HepG2 (cell line): ENCODE measurements around the gene C1QTNF1. TPM values are rescaled to one million over a fixed set of nuclear protein-coding genes. Genes with fewer than 3 reads are reported as not detected.
A peak's percentile ranks its signal among the peaks of the same experiment; 100 is the strongest.

Experiments used
- AGO1 ChIP-seq: fragments of 200-400 bp; formaldehyde crosslinking; IDR thresholded peaks from 2 replicates; pipeline ENCODE4 v1.6.1; 2017; ENCODE audit warnings: mild to moderate bottlenecking, low read depth, low read length, moderate library complexity; ENCODE audit not compliant: poor library complexity, severe bottlenecking
- DPF2 ChIP-seq: sonication (generic); formaldehyde crosslinking; IDR thresholded peaks from 2 replicates; pipeline ENCODE4 v1.4.0; 2020; ENCODE audit warnings: mild to moderate bottlenecking, low read depth, missing genetic modification reagents, borderline replicate concordance
- EP300 ChIP-seq, 3 experiments: sonication (generic) in 1 of 3; formaldehyde crosslinking in 1 of 3; IDR thresholded peaks; 2 replicates each; pipeline versions ENCODE4 v1.5.1 to v1.6.1; 2011 to 2020; ENCODE audit warnings: low read depth in 2 of 3, low read length in 2 of 3, borderline replicate concordance in 1 of 3, improper control_type of control experiment in 1 of 3, mild to moderate bottlenecking in 1 of 3, missing genetic modification reagents in 1 of 3, moderate library complexity in 1 of 3
- FOXO1 ChIP-seq: sonication (generic); formaldehyde crosslinking; IDR thresholded peaks from 2 replicates; pipeline ENCODE4 v1.4.0; 2020; ENCODE audit warnings: missing genetic modification reagents
- FOXP1 ChIP-seq, 2 experiments: fragments of 450-650 bp in 1 of 2; IDR thresholded peaks; 2 replicates each; pipeline ENCODE4 v1.6.1; 2017 to 2018; ENCODE audit warnings: antibody characterized with exemption in 1 of 2
- HOXA7 ChIP-seq: sonication (generic); formaldehyde crosslinking; IDR thresholded peaks from 2 replicates; pipeline ENCODE4 v1.8.1; 2022; ENCODE audit warnings: mild to moderate bottlenecking, missing genetic modification reagents, moderate library complexity
- MTF2 ChIP-seq: sonication (generic); formaldehyde crosslinking; IDR thresholded peaks from 2 replicates; pipeline ENCODE4 v1.5.0; 2020; ENCODE audit warnings: missing genetic modification reagents, borderline replicate concordance
- PATZ1 ChIP-seq: sonication (generic); formaldehyde crosslinking; IDR thresholded peaks from 2 replicates; pipeline ENCODE4 v1.4.0; 2020; ENCODE audit warnings: missing genetic modification reagents
- SAP130 ChIP-seq: IDR thresholded peaks from 2 replicates; pipeline ENCODE4 v1.6.1; 2016; ENCODE audit warnings: low read depth
- SKIL ChIP-seq: sonication (generic); formaldehyde crosslinking; IDR thresholded peaks from 2 replicates; pipeline ENCODE4 v1.8.0; 2022; ENCODE audit warnings: missing genetic modification reagents, mild to moderate bottlenecking, moderate library complexity, borderline replicate concordance
- TARDBP ChIP-seq: sonication (generic); formaldehyde crosslinking; IDR thresholded peaks from 2 replicates; pipeline ENCODE4 v1.8.0; 2022; ENCODE audit warnings: mild to moderate bottlenecking, missing genetic modification reagents
- ZMYM3 ChIP-seq: sonication (generic); formaldehyde crosslinking; IDR thresholded peaks from 2 replicates; pipeline ENCODE4 v1.5.1; 2020; ENCODE audit warnings: mild to moderate bottlenecking, missing genetic modification reagents
- ZNF253 ChIP-seq: sonication (generic); formaldehyde crosslinking; IDR thresholded peaks from 2 replicates; pipeline ENCODE4 v1.8.0; 2022; ENCODE audit warnings: mild to moderate bottlenecking, missing genetic modification reagents, borderline replicate concordance
- ZNF329 ChIP-seq: sonication (generic); formaldehyde crosslinking; IDR thresholded peaks from 2 replicates; pipeline ENCODE4 v1.9.0; 2021; ENCODE audit warnings: low read depth, mild to moderate bottlenecking, missing genetic modification reagents
- ZNF343 ChIP-seq: sonication (generic); formaldehyde crosslinking; IDR thresholded peaks from 2 replicates; pipeline ENCODE4 v1.4.0; 2020; ENCODE audit warnings: mild to moderate bottlenecking, missing genetic modification reagents
- ZNF414 ChIP-seq: sonication (generic); formaldehyde crosslinking; IDR thresholded peaks from 2 replicates; pipeline ENCODE4 v1.5.0; 2020; ENCODE audit warnings: missing genetic modification reagents
- ZNF451 ChIP-seq: sonication (generic); formaldehyde crosslinking; IDR thresholded peaks from 2 replicates; pipeline ENCODE4 v1.5.0; 2020; ENCODE audit warnings: mild to moderate bottlenecking, missing genetic modification reagents
- ZNF687 ChIP-seq: sonication (generic); formaldehyde crosslinking; IDR thresholded peaks from 2 replicates; pipeline ENCODE4 v1.5.1; 2020; ENCODE audit warnings: mild to moderate bottlenecking, missing genetic modification reagents, moderate library complexity
- ZNF737 ChIP-seq: sonication (generic); formaldehyde crosslinking; IDR thresholded peaks from 2 replicates; pipeline ENCODE4 v1.5.0; 2020; ENCODE audit warnings: missing genetic modification reagents, mild to moderate bottlenecking, borderline replicate concordance
- ZSCAN21 ChIP-seq: sonication (generic); formaldehyde crosslinking; IDR thresholded peaks from 2 replicates; pipeline ENCODE4 v1.8.0; 2022; ENCODE audit warnings: mild to moderate bottlenecking, missing genetic modification reagents, moderate library complexity, borderline replicate concordance
- polyA plus RNA-seq, 8 experiments: library from polyadenylated mRNA; depleted of rRNA in 3 of 8; stranded (reverse) in 7 of 8; unstranded in 1 of 8; fragments of >200 nt; fragmentation: Illumina TruSeq in 4 of 8; extraction: Trizol in 4 of 8; gene quantifications; 2 replicates each; pipeline versions ENCODE4 v1.2.1 to v1.2.3, GENCODE V29; 2011 to 2016; ENCODE audit warnings: low read depth in 4 of 8, missing spikeins in 1 of 8, mixed read lengths in 1 of 8; ENCODE audit not compliant: insufficient read depth in 1 of 8
- total RNA-seq, 5 experiments: library from RNA; depleted of rRNA; stranded (reverse); fragments of >200 nt; fragmentation: Illumina TruSeq; extraction: Trizol; gene quantifications; 2 replicates each; pipeline ENCODE4 v1.2.3, GENCODE V29; 2016; ENCODE audit warnings: low read depth in 1 of 5

The C1QTNF1 gene
- total and polyA plus RNA-seq, 2 of the 13 experiments (the other 11 are each of a cell fraction or from before 2014, with no cell fraction given) = 0.18 to 0.86 TPM

GRCh38 chr17:78980624-78980972 lies 43.4 kb upstream of the C1QTNF1 start (continued):
- peak; percentile 11; the same call in 1 of the 2 replicates for TF ChIP-seq SKIL (CRISPR knock-in tag)
- 0 out of 2 replicates have a peak, but pooled peaks have one; percentile 49 for TF ChIP-seq ZNF737 (CRISPR knock-in tag)
- TF ChIP-seq TARDBP (CRISPR knock-in tag) = no peak
- 0 out of 2 replicates have a peak, but pooled peaks have one; percentile 2 for TF ChIP-seq HOXA7 (CRISPR knock-in tag)
- 0 out of 2 replicates have a peak, but pooled peaks have one; percentile 11 for TF ChIP-seq ZNF451 (CRISPR knock-in tag)
- TF ChIP-seq SAP130 (CRISPR knock-in tag) = no peak
- peak; percentile 31; the same call in 1 of the 2 replicates for TF ChIP-seq DPF2 (CRISPR knock-in tag)
- TF ChIP-seq FOXO1 (CRISPR knock-in tag) = peak; percentile 5; the same call in 1 of the 2 replicates
- peak; percentile 80 for TF ChIP-seq PATZ1 (CRISPR knock-in tag)
- TF ChIP-seq FOXP1 (IDR thresholded peaks at IDR 0.05) = no peak
- TF ChIP-seq FOXP1 (CRISPR knock-in tag; IDR thresholded peaks at IDR 0.05) = no peak
- 0 out of 4 replicates have a peak, but pooled peaks of 1 of the 2 experiments have one; percentile 35 for TF ChIP-seq EP300 (IDR thresholded peaks at IDR 0.05; ENCODE audit: low read depth in 2 of 2, low read length in 2 of 2)
- no peak for TF ChIP-seq EP300 (CRISPR knock-in tag; IDR thresholded peaks at IDR 0.05; ENCODE audit: borderline replicate concordance)
- peak; percentile 24; the same call in 1 of the 2 replicates for TF ChIP-seq ZNF343 (CRISPR knock-in tag)
- TF ChIP-seq ZNF687 (CRISPR knock-in tag) = peak; percentile 63; the same call in 1 of the 2 replicates
- no peak; the same call in 1 of the 2 replicates for TF ChIP-seq ZMYM3
- TF ChIP-seq ZNF253 (CRISPR knock-in tag) = 0 out of 2 replicates have a peak, but pooled peaks have one; percentile 11
- no peak for TF ChIP-seq MTF2 (CRISPR knock-in tag)
- peak; percentile 14 for TF ChIP-seq ZSCAN21
- no peak for TF ChIP-seq ZNF329
- peak; percentile 56 for TF ChIP-seq AGO1
- TF ChIP-seq ZNF414 (CRISPR knock-in tag) = no peak
